ENCODE measurements around the gene FMN1.

GRCh38 chr15:33016405-33017024 is 178.0 kb downstream of the FMN1 start:
- no peak for TF ChIP-seq POLR2A (IDR thresholded peaks at IDR 0.05; ENCODE audit: low read depth, low read length)
- no peak for TF ChIP-seq TAF1 (IDR thresholded peaks at IDR 0.05; ENCODE audit: borderline replicate concordance, low read depth, low read length)
- TF ChIP-seq POLR2AphosphoS5 (IDR thresholded peaks at IDR 0.05; ENCODE audit: low read depth, low read length), result no peak

All from GM12892 (cell line).